A673 (cell line): ENCODE measurements around the gene DBET. TPM values are rescaled to one million over a fixed set of nuclear protein-coding genes. Genes with fewer than 3 reads are reported as not detected.
A peak's percentile ranks its signal among the peaks of the same experiment; 100 is the strongest.

Source experiments
- BruUV-seq: library from RNA; stranded (reverse); fragments of 400-500 nt; replicated peaks from 2 replicates; lab custom pipeline; 2021; lab: Mats Ljungman, UMichigan
- CTCF ChIA-PET: fragments of 300-600 bp; sonication (Branson Sonifier 250); formaldehyde crosslinking; loops from one replicate; lab custom pipeline; 2022; ENCODE audit warnings: antibody characterized with exemption; lab: Charles Lee
- POLR2A ChIA-PET: fragments of 300-600 bp; sonication (Branson Sonifier 250); formaldehyde crosslinking; loops from one replicate; lab custom pipeline; 2022; ENCODE audit warnings: antibody characterized with exemption; ENCODE audit not compliant: low non-redundant PET; lab: Charles Lee
- DNase-seq: peaks from one replicate; pipeline ENCODE4 v3.0.0-alpha.2; 2015; ENCODE audit warnings: low spot score
- H3K27ac ChIP-seq: fragments of 200-600 bp; sonication (generic); 2 replicates; pipeline ENCODE4 v1.5.1; 2016; ENCODE audit warnings: mixed run types, low read depth, mild to moderate bottlenecking, mixed read lengths, antibody characterized with exemption, low read length; ENCODE audit not compliant: poor library complexity, severe bottlenecking
- H3K27me3 ChIP-seq: fragments of 200-600 bp; sonication (generic); replicated peaks from 2 replicates; pipeline ENCODE4 v1.6.1; 2017; ENCODE audit warnings: mixed run types, low read depth, mild to moderate bottlenecking, mixed read lengths, antibody characterized with exemption, low read length; ENCODE audit not compliant: insufficient read depth, poor library complexity
- H3K36me3 ChIP-seq: fragments of 200-600 bp; sonication (generic); 2 replicates; pipeline ENCODE4 v1.6.1; 2016; ENCODE audit warnings: mixed run types, mild to moderate bottlenecking, mixed read lengths, antibody characterized with exemption, low read length; ENCODE audit not compliant: insufficient read depth, poor library complexity, severe bottlenecking
- H3K4me1 ChIP-seq: fragments of 200-600 bp; sonication (generic); 2 replicates; pipeline ENCODE4 v1.6.1; 2017; ENCODE audit warnings: mixed run types, mild to moderate bottlenecking, mixed read lengths, antibody characterized with exemption, low read length; ENCODE audit not compliant: insufficient read depth, poor library complexity, severe bottlenecking
- H3K4me3 ChIP-seq: fragments of 200-600 bp; sonication (generic); 2 replicates; pipeline ENCODE4 v1.5.1; 2016; ENCODE audit warnings: low read depth, mixed run types, mild to moderate bottlenecking, mixed read lengths, low read length; ENCODE audit not compliant: poor library complexity, severe bottlenecking
- H3K9me3 ChIP-seq: fragments of 200-600 bp; sonication (generic); 2 replicates; pipeline ENCODE4 v1.6.1; 2016; ENCODE audit warnings: mixed run types, low read depth, mild to moderate bottlenecking, mixed read lengths, antibody characterized with exemption, low read length; ENCODE audit not compliant: poor library complexity, severe bottlenecking
- EZH2 ChIP-seq: fragments of 200-600 bp; sonication (generic); IDR thresholded peaks from 2 replicates; pipeline ENCODE4 v1.6.1; 2017; ENCODE audit warnings: borderline replicate concordance, low read depth, mild to moderate bottlenecking, mixed read lengths, antibody characterized with exemption, low read length; ENCODE audit not compliant: poor library complexity, severe bottlenecking
- intact Hi-C: fragments of 100-400 bp; cut with micrococcal nuclease; formaldehyde crosslinking; loops from one replicate; pipeline ENCODE4 v1.10.0; 2022; ENCODE audit not compliant: unreplicated experiment
- total RNA-seq: library from RNA; stranded (reverse); gene quantifications from 2 replicates; pipeline ENCODE4 v1.2.3, GENCODE V29; 2021
- TF ChIP-seq, protein P1 (sequence below): fragments of 300-800, 200-600 bp; sonication (generic); conservative IDR thresholded peaks from 2 replicates; pipeline ENCODE4 v1.5.1; 2017; ENCODE audit warnings: low read depth, mild to moderate bottlenecking, antibody characterized with exemption, low read length, moderate library complexity, mixed read lengths

The DBET gene
- total RNA-seq, 1 experiment from 2014 or later, result not detected

DNA sequence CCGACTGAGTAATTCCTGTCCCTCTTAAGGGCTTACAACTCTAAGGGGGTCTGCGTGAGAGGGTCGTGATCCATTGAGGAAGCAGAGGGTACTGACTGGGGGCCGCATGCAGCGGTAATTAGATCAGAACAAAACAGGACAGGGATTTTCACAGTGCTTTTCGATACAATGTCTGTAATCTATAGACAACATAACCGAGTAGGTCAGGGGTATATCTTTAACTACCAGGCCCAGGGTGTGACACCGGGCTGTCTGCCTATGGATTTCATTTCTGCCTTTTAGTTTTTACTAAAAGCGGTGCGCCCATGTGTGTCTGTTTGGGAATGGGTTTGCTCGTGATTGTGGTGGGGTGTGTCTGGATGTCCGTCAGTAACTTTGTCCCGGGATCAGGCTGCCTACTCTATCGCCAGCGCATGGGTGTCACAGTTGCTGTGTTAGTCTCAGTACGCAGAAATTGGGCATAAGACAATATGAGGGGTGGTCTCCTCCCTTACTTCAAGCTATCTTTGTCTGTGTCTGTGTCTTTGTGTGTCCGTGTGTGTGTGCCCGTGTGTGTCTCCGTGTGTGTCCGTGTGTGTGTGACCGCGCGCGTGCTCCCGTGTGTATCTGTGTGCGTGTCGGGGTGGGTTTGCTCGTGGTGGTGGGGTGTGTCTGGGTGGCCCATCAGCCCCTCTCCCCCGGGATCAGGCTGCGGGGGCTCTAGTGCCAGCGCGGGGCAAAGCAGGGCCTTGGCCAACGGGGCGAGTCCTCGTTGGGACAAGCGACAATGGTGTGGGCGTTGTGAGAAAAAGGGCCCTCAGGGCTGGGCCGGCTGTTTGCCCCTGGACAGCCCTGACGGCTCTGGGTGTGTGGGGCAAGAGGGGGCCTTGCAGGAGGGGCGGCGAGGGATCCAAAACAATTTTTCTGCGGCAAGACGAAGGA lies 47.7 kb upstream of the DBET start:
- H3K4me3 ChIP-seq, result no peak overlapping the region
- H3K4me1 ChIP-seq, result no peaks in the 10 kb centered on the region
- H3K9me3 ChIP-seq, result no peaks in the 10 kb centered on the region
- H3K36me3 ChIP-seq, result no peaks in the 10 kb centered on the region
- TF ChIP-seq EZH2, result no peak
- TF ChIP-seq, protein P1, sequence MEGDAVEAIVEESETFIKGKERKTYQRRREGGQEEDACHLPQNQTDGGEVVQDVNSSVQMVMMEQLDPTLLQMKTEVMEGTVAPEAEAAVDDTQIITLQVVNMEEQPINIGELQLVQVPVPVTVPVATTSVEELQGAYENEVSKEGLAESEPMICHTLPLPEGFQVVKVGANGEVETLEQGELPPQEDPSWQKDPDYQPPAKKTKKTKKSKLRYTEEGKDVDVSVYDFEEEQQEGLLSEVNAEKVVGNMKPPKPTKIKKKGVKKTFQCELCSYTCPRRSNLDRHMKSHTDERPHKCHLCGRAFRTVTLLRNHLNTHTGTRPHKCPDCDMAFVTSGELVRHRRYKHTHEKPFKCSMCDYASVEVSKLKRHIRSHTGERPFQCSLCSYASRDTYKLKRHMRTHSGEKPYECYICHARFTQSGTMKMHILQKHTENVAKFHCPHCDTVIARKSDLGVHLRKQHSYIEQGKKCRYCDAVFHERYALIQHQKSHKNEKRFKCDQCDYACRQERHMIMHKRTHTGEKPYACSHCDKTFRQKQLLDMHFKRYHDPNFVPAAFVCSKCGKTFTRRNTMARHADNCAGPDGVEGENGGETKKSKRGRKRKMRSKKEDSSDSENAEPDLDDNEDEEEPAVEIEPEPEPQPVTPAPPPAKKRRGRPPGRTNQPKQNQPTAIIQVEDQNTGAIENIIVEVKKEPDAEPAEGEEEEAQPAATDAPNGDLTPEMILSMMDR, result no peak
- H3K27me3 ChIP-seq, result peaks cover 70% of the 10 kb centered on the region
- CTCF ChIA-PET, result no interaction called here
- peak; percentile 1 for DNase-seq
- no TSS peak for BruUV-seq
- no peak overlapping the region for H3K27ac ChIP-seq
- POLR2A ChIA-PET, result no interaction called here
- intact Hi-C loops, result no loop called here

DNA sequence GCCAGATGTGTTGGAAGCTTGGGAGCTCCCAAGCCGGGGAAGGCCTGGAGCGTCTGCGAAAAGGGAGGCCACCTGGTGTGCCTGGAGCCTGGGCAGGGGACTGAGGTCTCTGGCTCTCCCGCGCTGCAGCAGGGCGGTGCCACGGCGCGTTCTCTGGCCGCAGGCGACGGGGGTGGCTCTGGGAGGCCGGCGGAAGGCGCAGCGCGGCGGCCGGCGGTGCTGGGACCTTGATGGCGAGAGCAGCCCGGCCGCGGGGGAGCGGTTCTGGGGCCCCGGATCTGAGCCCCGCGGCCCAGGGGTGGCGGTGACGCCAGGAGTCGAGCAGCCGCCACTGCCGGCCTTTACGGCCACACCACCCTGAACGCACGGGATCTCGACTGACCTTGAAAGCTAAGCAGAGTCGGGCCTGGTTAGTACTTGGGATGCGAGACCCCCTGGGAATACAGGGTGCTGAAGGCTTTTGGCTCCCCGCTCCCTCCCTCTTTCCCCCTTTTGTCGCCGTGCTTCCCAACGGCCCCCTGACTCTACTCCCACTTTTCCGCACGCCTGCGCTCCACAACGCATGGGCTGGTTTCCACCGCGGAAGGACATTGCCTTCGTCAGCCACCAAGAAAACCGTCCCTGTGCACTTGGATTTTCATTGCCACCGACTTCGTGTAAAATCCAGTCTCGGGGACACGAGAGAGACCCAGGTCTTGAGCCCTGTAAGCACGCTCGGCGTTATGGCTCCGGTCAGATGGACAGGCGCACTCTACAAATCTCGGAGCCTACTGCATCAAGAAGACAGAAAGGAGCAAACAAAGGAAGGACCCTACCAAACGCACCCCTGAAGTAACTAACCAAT lies 46.7 kb upstream of the DBET start:
- no TSS peak for BruUV-seq
- TF ChIP-seq EZH2, result peak; percentile 54
- TF ChIP-seq, protein P1, result no peak
- Histone ChIP-seq H3K4me1 (no peaks in the 10 kb centered on the region), H3K27ac (no peak overlapping the region), H3K4me3 (no peak overlapping the region), H3K36me3 (no peaks in the 10 kb centered on the region), H3K27me3 (peaks cover 70% of the 10 kb centered on the region), H3K9me3 (no peaks in the 10 kb centered on the region)
- CTCF ChIA-PET, result no interaction called here
- intact Hi-C loops, result no loop called here
- peak; percentile 3 for DNase-seq
- POLR2A ChIA-PET, result no interaction called here

DNA sequence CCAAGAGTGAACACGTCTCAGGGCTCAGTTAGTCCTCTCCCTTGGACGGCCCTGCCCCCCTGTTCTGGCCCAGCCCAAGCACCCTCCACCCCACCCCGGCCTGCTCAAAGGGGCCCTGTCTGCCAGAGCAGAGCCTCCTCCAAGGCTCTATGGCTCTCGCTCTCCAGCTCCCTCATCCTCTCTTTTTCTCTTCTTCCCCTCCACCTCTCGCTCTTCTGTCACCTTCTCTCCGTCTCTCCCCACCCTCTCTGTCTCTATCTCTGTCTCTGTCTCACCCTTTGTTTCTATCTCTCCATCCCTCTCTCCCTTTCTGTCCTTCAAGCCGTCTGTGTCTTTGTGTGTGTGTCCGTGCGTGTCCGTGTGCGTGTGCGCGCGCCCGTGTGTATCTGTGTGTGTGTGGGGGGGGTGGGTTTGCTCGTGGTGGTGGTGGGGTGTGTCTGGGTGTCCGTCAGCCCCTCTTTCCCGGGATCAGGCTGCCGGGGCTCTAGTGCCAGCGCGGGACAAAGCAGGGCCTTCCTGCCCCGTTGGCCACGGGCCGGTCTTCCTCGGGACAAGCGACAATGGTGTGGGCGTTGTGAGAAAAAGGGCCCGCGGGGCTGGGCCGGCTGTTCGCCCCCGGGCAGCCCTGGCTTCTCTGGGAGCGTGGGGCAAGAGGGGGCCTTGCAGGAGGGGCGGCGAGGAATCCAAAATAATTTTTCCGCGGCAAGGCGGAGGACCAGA lies 45.9 kb upstream of the DBET start:
- H3K4me3 ChIP-seq, result no peak overlapping the region
- intact Hi-C loops, result no loop called here
- CTCF ChIA-PET, result no interaction called here

More for the DNA sequence above, 45.9 kb upstream of the DBET start:
- no peak for DNase-seq
- no peak overlapping the region for H3K27ac ChIP-seq
- no peak for TF ChIP-seq EZH2
- TF ChIP-seq, protein P1, result no peak
- POLR2A ChIA-PET, result no interaction called here
- H3K9me3 ChIP-seq, result no peaks in the 10 kb centered on the region
- peaks cover 70% of the 10 kb centered on the region for H3K27me3 ChIP-seq
- no peaks in the 10 kb centered on the region for H3K36me3 ChIP-seq
- no TSS peak for BruUV-seq
- H3K4me1 ChIP-seq, result no peaks in the 10 kb centered on the region
